ENCODE data around the gene NR5A1. TPM values are rescaled to one million over a fixed set of nuclear protein-coding genes. Genes with fewer than 3 reads are reported as not detected.

Gene NR5A1
- total and polyA plus RNA-seq, 2 experiments from 2014 or later, result 0.21 TPM; not detected in 1

GRCh38 chr9:124498040-124498439 lies 9.2 kb downstream of the NR5A1 start:
- no peaks in the 10 kb centered on the region for H3K4me1 ChIP-seq (ENCODE audit: insufficient read depth)
- TF ChIP-seq ETS1 (IDR thresholded peaks at IDR 0.05), result no peak
- TF ChIP-seq EZH2 (IDR thresholded peaks at IDR 0.05; ENCODE audit: low read depth, unreplicated experiment), result no peak
- no peak for TF ChIP-seq NANOG (IDR thresholded peaks at IDR 0.05; ENCODE audit: borderline replicate concordance)
- TF ChIP-seq ZNF114 (CRISPR knock-in tag; IDR thresholded peaks at IDR 0.05), result no peak
- no peak for TF ChIP-seq CREB1 (CRISPR knock-in tag; IDR thresholded peaks at IDR 0.05; ENCODE audit: low read depth)
- no peak for TF ChIP-seq EZH2phosphoT487 (IDR thresholded peaks at IDR 0.05; ENCODE audit: unreplicated experiment)
- no peak for TF ChIP-seq REST (IDR thresholded peaks at IDR 0.05; ENCODE audit: unreplicated experiment)
- no peak for TF ChIP-seq STAT1 (IDR thresholded peaks at IDR 0.05; ENCODE audit: unreplicated experiment)
- no peak for TF ChIP-seq CTCF (conservative IDR thresholded peaks at IDR 0.05; ENCODE audit: low read depth in 2 of 2)
- no peak for TF ChIP-seq ZNF331 (CRISPR knock-in tag; IDR thresholded peaks at IDR 0.05; ENCODE audit: low read depth)
- no peak for TF ChIP-seq JUNB (IDR thresholded peaks at IDR 0.05; ENCODE audit: unreplicated experiment)
- TF ChIP-seq ZNF462 (CRISPR knock-in tag; IDR thresholded peaks at IDR 0.05), result no peak
- TF ChIP-seq POLR2AphosphoS5 (IDR thresholded peaks at IDR 0.05; ENCODE audit: low read depth), result no peak
- H3K27ac ChIP-seq (ENCODE audit: low read depth), result no peak overlapping the region
- Mint-ChIP-seq H3K9me3 (no peaks in the 10 kb centered on the region), H3K4me1 (peaks cover 6% of the 10 kb centered on the region), H3K36me3 (ENCODE audit: low read depth) (no peaks in the 10 kb centered on the region; the same call in 2 of the 3 replicates), H3K27ac (no peak overlapping the region), H3K4me3 (no peak overlapping the region), H3K27me3 (ENCODE audit: insufficient read depth, low read depth, poor library complexity) (peaks cover 26% of the 10 kb centered on the region)
- H2AFZ ChIP-seq, result 0 out of 2 replicates have a peak overlapping the region, but pooled peaks have one; percentile 32
- DNase-seq (ENCODE audit: low spot score), result no peak
- no peak overlapping the region for H3K4me3 ChIP-seq
- H3K27me3 ChIP-seq (ENCODE audit: insufficient read depth), result peaks cover 24% of the 10 kb centered on the region
- H3K79me2 ChIP-seq (replicated peaks; ENCODE audit: insufficient read depth), result no peaks in the 10 kb centered on the region
- H3K9me2 ChIP-seq (ENCODE audit: insufficient read depth), result no peaks in the 10 kb centered on the region
- H4K20me1 ChIP-seq (replicated peaks; ENCODE audit: insufficient read depth), result no peaks in the 10 kb centered on the region; the same call in 1 of the 2 replicates
- ATAC-seq, result no peak
- H3F3A ChIP-seq (replicated peaks; ENCODE audit: low read depth), result no peaks in the 10 kb centered on the region
- H3K36me3 ChIP-seq (ENCODE audit: insufficient read depth), result no peaks in the 10 kb centered on the region
- H3K4me2 ChIP-seq, result no peak overlapping the region

Measured in GM23338 (cell line).